Activated T-helper 17 cell treated with anti-CD3 and anti-CD28 coated beads, Interleukin-2, amount 50 U/mL, for 72 hours (primary cell): Measurements from ENCODE around the gene R3HDML. TPM values are rescaled to one million over a fixed set of nuclear protein-coding genes. Genes with fewer than 3 reads are reported as not detected.
"Not testable (repeated sequence)": the region's sequence is repeated elsewhere in the genome, so short reads cannot be mapped to it uniquely, and the experiment has no call there.

Experiments used
- ATAC-seq: fragments of 150-1000 bp; cut with Tn5 transposase; replicated peaks from 2 replicates; pipeline ENCODE4 v1.10.0; 2021; ENCODE audit warnings: mild to moderate bottlenecking, moderate library complexity
- H3K27ac Mint-ChIP-seq: one replicate; pipeline ENCODE4 v1.8.0; 2022; ENCODE audit warnings: mixed read lengths
- H3K27me3 Mint-ChIP-seq: one replicate; pipeline ENCODE4 v1.8.0; 2022; ENCODE audit warnings: mixed read lengths
- H3K36me3 Mint-ChIP-seq: one replicate; pipeline ENCODE4 v1.8.0; 2022; ENCODE audit warnings: low read depth, mild to moderate bottlenecking, mixed read lengths
- H3K4me1 Mint-ChIP-seq: one replicate; pipeline ENCODE4 v1.8.0; 2022; ENCODE audit warnings: mixed read lengths
- H3K4me3 Mint-ChIP-seq: one replicate; pipeline ENCODE4 v1.8.0; 2022; ENCODE audit warnings: mild to moderate bottlenecking, mixed read lengths
- H3K9me3 Mint-ChIP-seq: one replicate; pipeline ENCODE4 v1.8.0; 2022; ENCODE audit warnings: mixed read lengths
- total RNA-seq, 2 donors: library from RNA; stranded (reverse); gene quantifications; one replicate each; pipeline ENCODE4 v1.2.3, GENCODE V29; 2022

R3HDML gene
- total RNA-seq, 2 donors from 2014 or later, result not detected

GRCh38 chr20:44310664-44311639, 25.9 kb upstream of the R3HDML start, which contains the start of gene FITM2:
Gene FITM2 (minus strand): TSS chr20:44311202. CDS start chr20:44311148, 54 bp downstream.
- H3K36me3 Mint-ChIP-seq, result peaks cover 14% of the 10 kb centered on the region
- peaks cover 7% of the 10 kb centered on the region for H3K4me1 Mint-ChIP-seq
- H3K27ac Mint-ChIP-seq, result peak within 1 kb of the TSS; percentile 93
- no peaks in the 10 kb centered on the region for H3K9me3 Mint-ChIP-seq
- H3K4me3 Mint-ChIP-seq, result peak within 1 kb of the TSS; percentile 82
- peak; percentile 96 for ATAC-seq
- no peaks in the 10 kb centered on the region for H3K27me3 Mint-ChIP-seq

DNA sequence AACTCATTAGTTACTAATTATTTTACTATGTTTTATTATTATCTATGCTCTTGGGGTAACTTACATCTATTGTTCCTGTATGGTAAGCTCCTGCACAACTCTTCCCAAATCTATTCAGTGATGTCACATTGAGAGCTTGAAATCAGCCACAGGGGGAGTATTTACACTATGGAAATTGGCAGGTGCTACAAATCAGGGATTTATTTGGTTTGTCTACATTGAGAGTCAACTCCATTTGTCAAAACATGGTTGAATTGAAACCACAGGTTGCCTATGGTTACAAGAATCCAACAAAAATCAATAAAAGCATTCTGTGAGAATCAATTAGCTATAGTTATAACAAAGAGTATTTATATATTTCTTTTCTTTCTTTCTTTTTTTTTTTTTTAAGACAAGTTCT, 22.0 kb upstream of the R3HDML start:
- ATAC-seq, result no peak
- H3K36me3 Mint-ChIP-seq, result peaks cover 7% of the 10 kb centered on the region
- H3K9me3 Mint-ChIP-seq, result no peaks in the 10 kb centered on the region
- peaks cover 3% of the 10 kb centered on the region for H3K27me3 Mint-ChIP-seq
- no peak overlapping the region for H3K27ac Mint-ChIP-seq
- peaks cover 4% of the 10 kb centered on the region for H3K4me1 Mint-ChIP-seq
- no peak overlapping the region for H3K4me3 Mint-ChIP-seq

GRCh38 chr20:44319839-44320422, 16.9 kb upstream of the R3HDML start:
- Mint-ChIP-seq H3K27ac (no peak overlapping the region), H3K4me1 (no peaks in the 10 kb centered on the region), H3K9me3 (no peaks in the 10 kb centered on the region), H3K4me3 (no peak overlapping the region), H3K27me3 (peaks cover 6% of the 10 kb centered on the region), H3K36me3 (no peaks in the 10 kb centered on the region)
- no peak for ATAC-seq

- Mint-ChIP-seq H3K9me3 (no peaks in the 10 kb centered on the region), H3K4me1 (no peaks in the 10 kb centered on the region), H3K27me3 (peaks cover 10% of the 10 kb centered on the region), H3K27ac (no peak overlapping the region), H3K36me3 (no peaks in the 10 kb centered on the region), H3K4me3 (no peak overlapping the region)
- ATAC-seq, result no peak
These were observed 12.5 kb upstream of the R3HDML start for GRCh38 chr20:44324343-44324742.

- Mint-ChIP-seq H3K4me3 (peak overlapping the region; percentile 48), H3K27me3 (peaks cover 14% of the 10 kb centered on the region), H3K4me1 (no peaks in the 10 kb centered on the region), H3K9me3 (no peaks in the 10 kb centered on the region), H3K27ac (no peak overlapping the region), H3K36me3 (no peaks in the 10 kb centered on the region)
- ATAC-seq, result peak; percentile 61
These were observed 10.3 kb upstream of the R3HDML start for GRCh38 chr20:44326391-44327159.

- not testable (repeated sequence) for H3K36me3 Mint-ChIP-seq, H3K4me1 Mint-ChIP-seq, H3K9me3 Mint-ChIP-seq, ATAC-seq, H3K27ac Mint-ChIP-seq
- Mint-ChIP-seq H3K27me3 (peaks cover 14% of the 10 kb centered on the region), H3K4me3 (peak overlapping the region; percentile 45)
These were observed 9.1 kb upstream of the R3HDML start for GRCh38 chr20:44327748-44328147.

DNA sequence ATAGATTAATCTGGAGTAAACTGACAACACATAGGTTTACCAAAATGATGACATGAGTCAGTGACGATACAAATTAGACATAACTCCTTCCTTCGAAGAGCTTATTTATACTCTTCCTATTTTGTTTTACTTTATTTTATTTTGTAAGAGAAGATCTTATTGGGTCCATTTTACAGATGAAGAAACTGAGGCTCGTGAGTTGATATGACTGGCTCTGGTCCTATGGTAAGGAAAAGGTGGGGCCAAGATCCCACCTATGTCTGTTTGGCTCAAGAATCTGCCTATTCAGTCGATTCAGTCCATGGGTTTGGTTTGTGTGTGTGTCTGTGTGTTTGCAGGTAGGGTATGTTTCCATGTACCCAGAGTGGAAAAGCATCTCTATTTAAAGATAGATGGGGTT, 8.4 kb upstream of the R3HDML start:
- H3K27me3 Mint-ChIP-seq, result peaks cover 14% of the 10 kb centered on the region
- no peaks in the 10 kb centered on the region for H3K4me1 Mint-ChIP-seq
- ATAC-seq, result no peak
- H3K4me3 Mint-ChIP-seq, result no peak overlapping the region
- no peaks in the 10 kb centered on the region for H3K9me3 Mint-ChIP-seq
- no peak overlapping the region for H3K27ac Mint-ChIP-seq
- H3K36me3 Mint-ChIP-seq, result no peaks in the 10 kb centered on the region

DNA sequence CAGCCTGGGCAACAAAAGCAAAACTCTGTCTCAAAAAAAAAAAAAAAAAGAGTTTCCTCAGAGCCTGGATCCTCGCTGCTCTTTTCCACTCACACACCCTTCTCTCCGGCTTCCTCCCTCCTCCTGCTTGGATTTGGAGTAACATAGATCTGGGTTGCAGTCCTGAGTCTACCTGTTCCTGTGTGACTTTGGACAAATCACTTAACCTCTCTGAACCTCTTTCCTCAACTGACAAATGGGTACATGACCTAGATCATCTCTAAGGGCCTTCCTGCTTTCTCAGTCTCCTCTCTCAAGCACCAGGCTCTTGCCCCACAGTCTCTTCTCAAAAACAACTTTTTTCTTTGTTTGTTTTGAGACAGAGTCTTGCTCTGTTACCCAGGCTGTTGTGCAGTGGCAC, 5.6 kb upstream of the R3HDML start:
- Mint-ChIP-seq H3K36me3 (no peaks in the 10 kb centered on the region), H3K27me3 (peaks cover 18% of the 10 kb centered on the region), H3K9me3 (no peaks in the 10 kb centered on the region), H3K27ac (no peak overlapping the region), H3K4me3 (no peak overlapping the region), H3K4me1 (no peaks in the 10 kb centered on the region)
- no peak for ATAC-seq

DNA sequence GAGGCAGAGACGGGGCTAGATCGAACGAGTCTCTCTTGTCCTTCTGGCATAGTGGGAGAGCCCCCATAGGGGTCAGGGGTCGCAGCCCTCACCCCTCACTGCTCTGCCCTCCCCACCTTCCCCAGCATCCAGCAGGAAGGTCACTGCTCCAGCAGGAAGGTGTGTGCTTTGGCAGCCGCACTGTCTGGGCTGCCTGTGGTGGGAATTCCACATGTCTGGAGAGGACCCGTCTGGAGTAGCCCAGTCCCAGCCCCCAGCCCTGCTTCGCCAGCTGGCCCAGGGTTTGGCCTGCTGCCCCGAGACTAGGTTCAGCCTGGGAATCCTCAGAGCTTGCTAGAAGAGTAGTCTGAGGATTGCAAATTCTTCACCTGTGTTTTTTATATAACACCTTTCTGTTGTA, 2.5 kb upstream of the R3HDML start:
- Mint-ChIP-seq H3K36me3 (no peaks in the 10 kb centered on the region), H3K4me1 (no peaks in the 10 kb centered on the region), H3K27me3 (peaks cover 16% of the 10 kb centered on the region), H3K9me3 (no peaks in the 10 kb centered on the region), H3K4me3 (no peak overlapping the region), H3K27ac (no peak overlapping the region)
- ATAC-seq, result no peak

- no peaks in the 10 kb centered on the region for H3K4me1 Mint-ChIP-seq
- no peak overlapping the region for H3K27ac Mint-ChIP-seq
- no peaks in the 10 kb centered on the region for H3K9me3 Mint-ChIP-seq
- peaks cover 16% of the 10 kb centered on the region for H3K27me3 Mint-ChIP-seq
- H3K36me3 Mint-ChIP-seq, result no peaks in the 10 kb centered on the region
- no peak overlapping the region for H3K4me3 Mint-ChIP-seq
- ATAC-seq, result no peak
These were observed 2.1 kb upstream of the R3HDML start for GRCh38 chr20:44334709-44335108.

DNA sequence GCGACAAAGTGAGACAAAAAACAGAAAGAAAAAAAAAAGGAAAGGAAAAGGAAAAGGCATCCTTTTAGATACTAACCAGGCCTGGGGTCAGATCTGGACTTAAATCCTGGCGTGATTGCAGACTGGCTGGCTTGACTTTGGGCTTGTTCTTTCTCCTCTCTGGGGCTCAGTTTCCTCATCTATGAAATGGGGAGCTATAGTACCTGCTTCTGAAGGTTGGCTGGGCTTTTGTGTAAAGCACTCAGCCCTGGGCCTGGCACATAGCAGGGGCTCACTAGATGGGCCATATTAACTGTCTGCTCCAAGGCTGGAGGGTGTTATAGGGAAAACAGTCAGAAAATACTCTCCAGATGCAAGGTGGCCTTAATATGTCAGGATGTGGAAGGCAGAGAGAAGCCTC, 1.2 kb upstream of the R3HDML start:
- no peaks in the 10 kb centered on the region for H3K9me3 Mint-ChIP-seq
- peaks cover 13% of the 10 kb centered on the region for H3K27me3 Mint-ChIP-seq
- no peak overlapping the region for H3K4me3 Mint-ChIP-seq
- ATAC-seq, result no peak
- no peaks in the 10 kb centered on the region for H3K36me3 Mint-ChIP-seq
- no peaks in the 10 kb centered on the region for H3K4me1 Mint-ChIP-seq
- no peak overlapping the region for H3K27ac Mint-ChIP-seq

- no peaks in the 10 kb centered on the region for H3K9me3 Mint-ChIP-seq
- no peaks in the 10 kb centered on the region for H3K36me3 Mint-ChIP-seq
- H3K27ac Mint-ChIP-seq, result no peak overlapping the region
- ATAC-seq, result no peak
- H3K27me3 Mint-ChIP-seq, result peaks cover 13% of the 10 kb centered on the region
- H3K4me3 Mint-ChIP-seq, result no peak overlapping the region
- H3K4me1 Mint-ChIP-seq, result no peaks in the 10 kb centered on the region
These were observed 757 bp upstream of the R3HDML start for GRCh38 chr20:44336086-44336485.

- Mint-ChIP-seq H3K36me3 (no peaks in the 10 kb centered on the region), H3K4me1 (no peaks in the 10 kb centered on the region), H3K27me3 (no peaks in the 10 kb centered on the region), H3K4me3 (no peak overlapping the region), H3K27ac (no peak overlapping the region), H3K9me3 (no peaks in the 10 kb centered on the region)
- ATAC-seq, result no peak
These were observed 5.4 kb downstream of the R3HDML start for GRCh38 chr20:44342248-44342647.

- Mint-ChIP-seq H3K27ac (no peak overlapping the region), H3K9me3 (no peaks in the 10 kb centered on the region), H3K27me3 (no peaks in the 10 kb centered on the region), H3K4me3 (no peak overlapping the region), H3K4me1 (no peaks in the 10 kb centered on the region), H3K36me3 (no peaks in the 10 kb centered on the region)
- no peak for ATAC-seq
These were observed 6.4 kb downstream of the R3HDML start for GRCh38 chr20:44343162-44343675.
